CD4-positive, alpha-beta T cell treated with Interleukin-15 for 1 hour (primary cell): Measurements from ENCODE around the gene AMN.

Source experiments
- DNase-seq: peaks from one replicate; pipeline ENCODE4 v3.0.0-alpha.2; 2020

AMN gene

GRCh38 chr14:102971314-102971713 lies 48.9 kb downstream of the AMN start:
- DNase-seq, result no peak

- no peak for DNase-seq
Measured at GRCh38 chr14:102971836-102972606, 49.6 kb downstream of the AMN start.

GRCh38 chr14:102973706-102974285 lies 51.3 kb downstream of the AMN start:
- DNase-seq, result no peak

GRCh38 chr14:102975662-102976061 lies 53.2 kb downstream of the AMN start:
- DNase-seq, result no peak

- no peak for DNase-seq
Measured at GRCh38 chr14:102977475-102977874, 55.0 kb downstream of the AMN start.

- DNase-seq, result no peak
Measured at GRCh38 chr14:102979406-102979805, 56.9 kb downstream of the AMN start.

- DNase-seq, result no peak
Measured at GRCh38 chr14:102980409-102980810, 57.9 kb downstream of the AMN start.
